Astrocyte (in vitro differentiated cells and primary cell): ENCODE results near the gene PEX11B. TPM values are rescaled to one million over a fixed set of nuclear protein-coding genes. Genes with fewer than 3 reads are reported as not detected.

ENCODE experiments used
- DNase-seq: peaks from one replicate; pipeline ENCODE4 v3.0.0-alpha.2; 2010; ENCODE audit warnings: low read depth
- FAIRE-seq: peaks from 2 replicates; lab custom pipeline; 2011; peaks lifted over from hg19 to GRCh38; lab: Jason Lieb, UNC
- H2AFZ ChIP-seq: 2 replicates; pipeline ENCODE4 v1.6.0; 2012; ENCODE audit warnings: low read depth, low read length, inconsistent platforms
- H3K27ac ChIP-seq: 2 replicates; pipeline ENCODE4 v1.5.1; 2011; ENCODE audit warnings: low read depth, low read length, inconsistent platforms
- H3K27me3 ChIP-seq: 2 replicates; pipeline ENCODE4 v1.6.0; 2011; ENCODE audit warnings: low read length, inconsistent platforms; ENCODE audit not compliant: insufficient read depth
- H3K36me3 ChIP-seq: 2 replicates; pipeline ENCODE4 v1.5.1; 2011; ENCODE audit warnings: low read length, inconsistent platforms; ENCODE audit not compliant: insufficient read depth
- H3K4me1 ChIP-seq: 2 replicates; pipeline ENCODE4 v1.5.1; 2011; ENCODE audit warnings: low read length, inconsistent platforms; ENCODE audit not compliant: insufficient read depth
- H3K4me2 ChIP-seq: 2 replicates; pipeline ENCODE4 v1.6.0; 2012; ENCODE audit warnings: low read length, inconsistent platforms
- H3K4me3 ChIP-seq: 2 replicates; pipeline ENCODE4 v1.5.1; 2011; ENCODE audit warnings: low read depth, mild to moderate bottlenecking, low read length, inconsistent platforms; ENCODE audit not compliant: insufficient read depth
- H3K79me2 ChIP-seq: 2 replicates; pipeline ENCODE4 v1.6.0; 2012; ENCODE audit warnings: mild to moderate bottlenecking, low read length, inconsistent platforms; ENCODE audit not compliant: insufficient read depth
- H3K9ac ChIP-seq: 2 replicates; pipeline ENCODE4 v1.6.0; 2012; ENCODE audit warnings: mild to moderate bottlenecking, low read length, inconsistent platforms
- H3K9me3 ChIP-seq: 2 replicates; pipeline ENCODE4 v1.5.1; 2012; ENCODE audit warnings: low read depth, mild to moderate bottlenecking, low read length, inconsistent platforms; ENCODE audit not compliant: insufficient read depth
- H4K20me1 ChIP-seq: 2 replicates; pipeline ENCODE4 v1.6.0; 2012; ENCODE audit warnings: low read length, inconsistent platforms; ENCODE audit not compliant: insufficient read depth
- H3K27ac Mint-ChIP-seq: one replicate; pipeline ENCODE4 v1.8.0; 2021; ENCODE audit warnings: mild to moderate bottlenecking, mixed read lengths; ENCODE audit not compliant: unreplicated experiment
- H3K27me3 Mint-ChIP-seq: one replicate; pipeline ENCODE4 v1.8.0; 2021; ENCODE audit warnings: low read depth, mixed read lengths; ENCODE audit not compliant: unreplicated experiment
- H3K36me3 Mint-ChIP-seq: one replicate; pipeline ENCODE4 v1.8.0; 2021; ENCODE audit warnings: low read depth, mixed read lengths; ENCODE audit not compliant: unreplicated experiment
- H3K4me1 Mint-ChIP-seq: one replicate; pipeline ENCODE4 v1.8.0; 2021; ENCODE audit warnings: low read depth, mixed read lengths; ENCODE audit not compliant: unreplicated experiment
- H3K4me3 Mint-ChIP-seq: one replicate; pipeline ENCODE4 v1.8.0; 2021; ENCODE audit warnings: mild to moderate bottlenecking, moderate library complexity, mixed read lengths; ENCODE audit not compliant: unreplicated experiment
- H3K9me3 Mint-ChIP-seq: one replicate; pipeline ENCODE4 v1.8.0; 2021; ENCODE audit warnings: mild to moderate bottlenecking, mixed read lengths; ENCODE audit not compliant: unreplicated experiment
- EZH2 ChIP-seq: IDR thresholded peaks from 2 replicates; pipeline ENCODE4 v1.6.1; 2012; ENCODE audit warnings: mild to moderate bottlenecking, low read length, inconsistent platforms; ENCODE audit not compliant: insufficient read depth
- total RNA-seq: library from RNA; stranded (reverse); gene quantifications from 2 replicates; pipeline ENCODE4 v1.2.1, GENCODE V29; 2021
- TF ChIP-seq, protein P1 (sequence below): IDR thresholded peaks from 2 replicates; pipeline ENCODE4 v1.5.1; 2011; ENCODE audit warnings: low read depth, mild to moderate bottlenecking, inconsistent platforms, low read length, moderate library complexity; ENCODE audit not compliant: insufficient read depth

Gene PEX11B
- total RNA-seq, 1 donor from 2014 or later, result 20.7 TPM

DNA sequence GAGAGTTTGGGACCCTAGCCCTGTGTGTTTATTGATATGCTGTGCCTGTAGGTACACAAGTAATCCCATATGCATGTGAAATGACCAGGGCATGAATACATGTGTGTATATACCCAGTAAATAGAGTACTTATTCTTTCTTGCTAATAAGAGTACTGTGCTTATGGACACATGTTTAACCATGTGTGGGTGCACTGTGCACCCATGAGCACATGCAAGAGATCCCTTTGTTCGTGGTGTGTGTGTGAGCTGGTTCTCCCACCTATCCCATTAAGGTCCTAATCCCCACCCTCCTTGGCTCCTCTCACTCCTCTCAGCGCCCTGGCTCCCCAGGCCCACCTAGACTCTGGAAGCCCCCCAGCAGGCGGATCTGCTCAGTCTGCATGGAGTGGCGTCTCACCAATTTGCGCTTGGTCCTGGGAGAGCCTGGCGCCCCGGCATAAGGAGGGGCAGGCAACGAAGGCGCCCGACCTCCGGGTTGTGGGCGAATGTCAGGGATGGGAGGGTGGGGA is 41.5 kb upstream of the PEX11B start:
- Histone ChIP-seq H3K27ac (no peak overlapping the region), H3K79me2 (peaks cover 27% of the 10 kb centered on the region), H3K4me1 (peaks cover 48% of the 10 kb centered on the region), H3K4me2 (peak overlapping the region; percentile 93), H3K9me3 (no peaks in the 10 kb centered on the region), H2AFZ (peak overlapping the region; percentile 96), H3K27me3 (no peaks in the 10 kb centered on the region), H3K4me3 (peak overlapping the region; percentile 71), H3K9ac (peak overlapping the region; percentile 73), H4K20me1 (peaks cover 9% of the 10 kb centered on the region), H3K36me3 (peaks cover under 1% of the 10 kb centered on the region)
- no peaks in the 10 kb centered on the region for H3K9me3 Mint-ChIP-seq
- H3K36me3 Mint-ChIP-seq, result no peaks in the 10 kb centered on the region
- DNase-seq (no peak), FAIRE-seq (no peak)
- TF ChIP-seq EZH2, result no peak
- TF ChIP-seq, protein P1, sequence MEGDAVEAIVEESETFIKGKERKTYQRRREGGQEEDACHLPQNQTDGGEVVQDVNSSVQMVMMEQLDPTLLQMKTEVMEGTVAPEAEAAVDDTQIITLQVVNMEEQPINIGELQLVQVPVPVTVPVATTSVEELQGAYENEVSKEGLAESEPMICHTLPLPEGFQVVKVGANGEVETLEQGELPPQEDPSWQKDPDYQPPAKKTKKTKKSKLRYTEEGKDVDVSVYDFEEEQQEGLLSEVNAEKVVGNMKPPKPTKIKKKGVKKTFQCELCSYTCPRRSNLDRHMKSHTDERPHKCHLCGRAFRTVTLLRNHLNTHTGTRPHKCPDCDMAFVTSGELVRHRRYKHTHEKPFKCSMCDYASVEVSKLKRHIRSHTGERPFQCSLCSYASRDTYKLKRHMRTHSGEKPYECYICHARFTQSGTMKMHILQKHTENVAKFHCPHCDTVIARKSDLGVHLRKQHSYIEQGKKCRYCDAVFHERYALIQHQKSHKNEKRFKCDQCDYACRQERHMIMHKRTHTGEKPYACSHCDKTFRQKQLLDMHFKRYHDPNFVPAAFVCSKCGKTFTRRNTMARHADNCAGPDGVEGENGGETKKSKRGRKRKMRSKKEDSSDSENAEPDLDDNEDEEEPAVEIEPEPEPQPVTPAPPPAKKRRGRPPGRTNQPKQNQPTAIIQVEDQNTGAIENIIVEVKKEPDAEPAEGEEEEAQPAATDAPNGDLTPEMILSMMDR, result no peak
- peak overlapping the region; percentile 92 for H3K4me3 Mint-ChIP-seq
- peaks cover 42% of the 10 kb centered on the region for H3K4me1 Mint-ChIP-seq
- H3K27me3 Mint-ChIP-seq, result no peaks in the 10 kb centered on the region
- no peak overlapping the region for H3K27ac Mint-ChIP-seq

DNA sequence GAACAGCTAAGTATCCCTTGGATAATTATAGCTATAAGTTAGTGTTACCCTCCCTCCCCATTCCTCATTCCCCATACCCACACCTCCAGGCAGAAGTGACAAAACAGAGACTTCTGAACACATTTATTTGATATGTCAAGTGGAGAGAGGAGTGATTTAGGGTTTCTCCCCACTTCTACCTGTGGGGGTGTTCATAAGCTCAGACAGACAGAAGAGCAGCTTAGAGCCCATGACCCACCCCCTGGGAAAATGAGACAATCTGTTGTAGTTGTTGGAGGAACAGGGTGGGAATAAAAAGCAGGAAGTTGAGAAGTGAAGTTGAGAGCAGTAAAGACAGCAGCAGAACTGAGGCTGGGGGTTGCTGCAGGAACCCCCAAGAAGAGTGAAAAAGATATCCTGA is 40.8 kb upstream of the PEX11B start:
- no peaks in the 10 kb centered on the region for H3K27me3 ChIP-seq
- no peak overlapping the region for H2AFZ ChIP-seq
- no peak for TF ChIP-seq EZH2
- TF ChIP-seq, protein P1, result no peak
- H3K79me2 ChIP-seq, result peaks cover 31% of the 10 kb centered on the region
- Mint-ChIP-seq H3K36me3 (no peaks in the 10 kb centered on the region), H3K9me3 (no peaks in the 10 kb centered on the region), H3K27ac (no peak overlapping the region), H3K27me3 (no peaks in the 10 kb centered on the region), H3K4me1 (peaks cover 41% of the 10 kb centered on the region), H3K4me3 (peak overlapping the region; percentile 92)
- no peak for DNase-seq
- peaks cover 5% of the 10 kb centered on the region for H3K36me3 ChIP-seq
- no peak for FAIRE-seq
- no peaks in the 10 kb centered on the region for H3K9me3 ChIP-seq
- peaks cover 47% of the 10 kb centered on the region for H3K4me1 ChIP-seq
- H3K9ac ChIP-seq, result no peak overlapping the region
- H4K20me1 ChIP-seq, result peaks cover 15% of the 10 kb centered on the region
- no peak overlapping the region for H3K4me3 ChIP-seq
- no peak overlapping the region for H3K4me2 ChIP-seq
- H3K27ac ChIP-seq, result no peak overlapping the region

DNA sequence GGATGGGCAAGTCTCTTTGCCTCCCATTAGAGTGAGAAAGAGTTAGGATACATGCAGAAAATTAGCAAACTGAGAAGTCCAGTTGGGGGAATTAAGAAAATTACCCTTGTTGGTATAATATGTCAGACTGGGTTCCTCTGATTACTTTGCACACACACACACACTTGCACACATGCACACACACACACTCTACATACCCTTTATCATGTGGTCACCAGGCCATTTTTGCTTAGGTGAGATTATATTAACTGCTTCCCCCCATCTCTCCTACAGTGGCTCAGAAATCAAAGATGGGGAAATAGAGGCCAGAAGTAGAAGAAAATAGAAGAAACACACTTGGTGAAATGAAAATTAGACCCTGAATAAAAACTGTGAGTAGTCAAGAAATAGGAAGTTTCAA is 40.2 kb upstream of the PEX11B start:
- DNase-seq (no peak), FAIRE-seq (no peak)
- Histone ChIP-seq H3K27me3 (no peaks in the 10 kb centered on the region), H3K4me2 (no peak overlapping the region), H4K20me1 (peaks cover 21% of the 10 kb centered on the region), H3K4me3 (no peak overlapping the region), H2AFZ (no peak overlapping the region), H3K36me3 (peaks cover 5% of the 10 kb centered on the region), H3K4me1 (peaks cover 41% of the 10 kb centered on the region), H3K9me3 (no peaks in the 10 kb centered on the region), H3K9ac (no peak overlapping the region), H3K79me2 (peaks cover 37% of the 10 kb centered on the region), H3K27ac (no peak overlapping the region)
- H3K9me3 Mint-ChIP-seq, result no peaks in the 10 kb centered on the region
- H3K4me1 Mint-ChIP-seq, result peaks cover 36% of the 10 kb centered on the region
- H3K27ac Mint-ChIP-seq, result peak overlapping the region; percentile 6
- H3K4me3 Mint-ChIP-seq, result peak overlapping the region; percentile 15
- TF ChIP-seq, protein P1, result no peak
- TF ChIP-seq EZH2, result no peak
- H3K36me3 Mint-ChIP-seq, result no peaks in the 10 kb centered on the region
- no peaks in the 10 kb centered on the region for H3K27me3 Mint-ChIP-seq
